ENCODE results near the gene PEMT.

Gene PEMT

GRCh38 chr17:17569691-17570090, 21.8 kb downstream of the PEMT start:
- TF ChIP-seq FOXP2 (optimal IDR thresholded peaks at IDR 0.05; ENCODE audit: control extremely low read depth, extremely low read length, insufficient read depth) = no peak
- TF ChIP-seq EZH2 (IDR thresholded peaks at IDR 0.05) = no peak
- TF ChIP-seq POLR2AphosphoS5 (IDR thresholded peaks at IDR 0.05; ENCODE audit: borderline replicate concordance, low read depth, low read length) = no peak
- H3K9me3 ChIP-seq (ENCODE audit: low read depth, low read length) = no peaks in the 10 kb centered on the region
- H3K27ac ChIP-seq = no peak overlapping the region
- H3K9ac ChIP-seq (ENCODE audit: insufficient read length) = no peak overlapping the region
- no peak for DNase-seq (ENCODE audit: low read depth, low spot score)
- no peak overlapping the region for H3K4me3 ChIP-seq
- H3K36me3 ChIP-seq (ENCODE audit: insufficient read depth, low read length) = no peaks in the 10 kb centered on the region

DNA sequence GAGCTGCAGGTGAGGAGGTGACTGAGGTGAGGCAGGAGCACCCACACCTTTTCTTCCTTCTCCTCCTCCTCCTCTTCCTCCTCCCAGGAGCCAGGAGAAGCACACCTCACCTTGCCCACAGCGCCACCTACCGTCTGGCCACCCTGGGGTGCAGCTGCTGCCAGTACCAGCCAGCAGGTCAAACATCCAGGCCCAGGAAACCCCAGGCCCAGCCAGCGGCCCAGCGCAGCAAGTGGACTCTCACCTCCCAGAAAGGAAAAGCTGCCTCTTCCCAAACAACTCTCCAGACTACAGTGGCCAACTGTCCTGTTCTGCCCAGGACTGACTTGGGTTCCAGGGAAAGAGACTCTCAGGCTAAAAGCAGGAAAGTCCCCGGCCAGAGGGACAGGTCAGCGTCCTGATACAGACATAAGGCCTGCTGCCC, 22.7 kb downstream of the PEMT start:
- no peaks in the 10 kb centered on the region for H3K36me3 ChIP-seq (ENCODE audit: insufficient read depth, low read length)
- no peak for TF ChIP-seq FOXP2 (optimal IDR thresholded peaks at IDR 0.05; ENCODE audit: control extremely low read depth, extremely low read length, insufficient read depth)
- TF ChIP-seq EZH2 (IDR thresholded peaks at IDR 0.05) = no peak
- TF ChIP-seq POLR2AphosphoS5 (IDR thresholded peaks at IDR 0.05; ENCODE audit: borderline replicate concordance, low read depth, low read length) = no peak
- no peak overlapping the region for H3K9ac ChIP-seq (ENCODE audit: insufficient read length)
- H3K4me3 ChIP-seq = no peak overlapping the region
- no peak overlapping the region for H3K27ac ChIP-seq
- DNase-seq (ENCODE audit: low read depth, low spot score) = no peak
- H3K9me3 ChIP-seq (ENCODE audit: low read depth, low read length) = no peaks in the 10 kb centered on the region

- Histone ChIP-seq H3K4me3 (no peak overlapping the region), H3K9me3 (ENCODE audit: low read depth, low read length) (no peaks in the 10 kb centered on the region), H3K36me3 (ENCODE audit: insufficient read depth, low read length) (no peaks in the 10 kb centered on the region), H3K27ac (no peak overlapping the region), H3K9ac (ENCODE audit: insufficient read length) (no peak overlapping the region)
- DNase-seq (ENCODE audit: low read depth, low spot score) = no peak
- TF ChIP-seq EZH2 (IDR thresholded peaks at IDR 0.05) = no peak
- no peak for TF ChIP-seq FOXP2 (optimal IDR thresholded peaks at IDR 0.05; ENCODE audit: control extremely low read depth, extremely low read length, insufficient read depth)
- no peak for TF ChIP-seq POLR2AphosphoS5 (IDR thresholded peaks at IDR 0.05; ENCODE audit: borderline replicate concordance, low read depth, low read length)
Measured at GRCh38 chr17:17567631-17568030, 23.9 kb downstream of the PEMT start.

DNA sequence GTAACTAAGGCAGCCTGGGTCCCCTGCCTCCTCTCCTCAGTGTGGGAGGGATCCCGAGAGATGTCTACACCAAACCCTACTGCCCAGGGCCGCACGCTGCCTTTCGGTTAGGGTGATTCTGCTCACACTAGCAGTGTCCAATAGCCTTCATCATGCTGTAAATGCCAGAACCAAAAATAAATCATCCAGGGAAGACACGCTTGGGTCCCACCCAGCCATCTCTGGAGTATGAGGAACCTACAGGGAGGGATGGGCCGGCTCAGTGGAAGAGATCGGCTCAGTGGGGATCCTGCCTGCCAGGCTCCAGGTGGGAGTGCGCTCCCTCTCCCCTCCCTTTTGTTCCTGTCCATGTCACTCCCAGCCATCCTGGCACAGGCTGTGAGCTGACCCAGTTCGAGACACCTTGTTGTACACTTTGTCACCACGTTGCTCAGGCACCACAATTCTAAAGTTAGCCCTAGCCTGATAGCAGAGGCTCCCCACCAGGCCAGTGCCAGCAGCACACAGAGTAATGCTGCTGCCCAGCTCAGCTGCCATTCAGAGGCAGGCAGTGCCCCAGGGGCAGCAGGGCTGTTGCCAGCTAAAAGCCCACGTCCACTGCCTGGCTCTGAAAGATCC, 24.5 kb downstream of the PEMT start:
- DNase-seq (ENCODE audit: low read depth, low spot score) = no peak
- Histone ChIP-seq H3K27ac (no peak overlapping the region), H3K9me3 (ENCODE audit: low read depth, low read length) (no peaks in the 10 kb centered on the region), H3K4me3 (no peak overlapping the region), H3K36me3 (ENCODE audit: insufficient read depth, low read length) (no peaks in the 10 kb centered on the region), H3K9ac (ENCODE audit: insufficient read length) (no peak overlapping the region)
- TF ChIP-seq POLR2AphosphoS5 (IDR thresholded peaks at IDR 0.05; ENCODE audit: borderline replicate concordance, low read depth, low read length) = no peak
- no peak for TF ChIP-seq FOXP2 (optimal IDR thresholded peaks at IDR 0.05; ENCODE audit: control extremely low read depth, extremely low read length, insufficient read depth)
- TF ChIP-seq EZH2 (IDR thresholded peaks at IDR 0.05) = no peak

- Histone ChIP-seq H3K9ac (ENCODE audit: insufficient read length) (no peak overlapping the region), H3K36me3 (ENCODE audit: insufficient read depth, low read length) (no peaks in the 10 kb centered on the region), H3K4me3 (no peak overlapping the region), H3K9me3 (ENCODE audit: low read depth, low read length) (no peaks in the 10 kb centered on the region), H3K27ac (no peak overlapping the region)
- no peak for DNase-seq (ENCODE audit: low read depth, low spot score)
- TF ChIP-seq FOXP2 (optimal IDR thresholded peaks at IDR 0.05; ENCODE audit: control extremely low read depth, extremely low read length, insufficient read depth) (no peak), EZH2 (IDR thresholded peaks at IDR 0.05) (no peak), POLR2AphosphoS5 (IDR thresholded peaks at IDR 0.05; ENCODE audit: borderline replicate concordance, low read depth, low read length) (no peak)
Measured at GRCh38 chr17:17565471-17566339, 25.8 kb downstream of the PEMT start.

DNA sequence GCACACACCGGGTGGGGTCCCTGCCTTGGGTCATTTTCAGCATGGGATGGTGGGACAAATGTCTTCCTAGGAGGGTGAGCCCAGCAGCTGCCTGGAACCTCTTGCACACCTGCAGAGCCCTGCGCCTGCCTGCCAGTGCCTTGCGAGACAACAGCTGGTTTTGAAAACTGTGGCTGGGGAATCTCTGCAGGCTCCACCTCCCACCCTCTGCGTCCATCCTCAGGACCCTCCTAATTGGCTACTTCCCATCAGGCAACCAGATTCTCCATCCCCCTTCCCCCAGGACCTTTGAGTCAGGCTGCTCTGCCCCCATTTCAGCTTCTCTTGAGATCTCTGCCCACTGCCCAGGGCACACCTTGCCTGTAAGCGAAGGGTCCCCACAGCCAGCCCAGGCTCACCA, 26.6 kb downstream of the PEMT start:
- no peak for TF ChIP-seq POLR2AphosphoS5 (IDR thresholded peaks at IDR 0.05; ENCODE audit: borderline replicate concordance, low read depth, low read length)
- TF ChIP-seq FOXP2 (optimal IDR thresholded peaks at IDR 0.05; ENCODE audit: control extremely low read depth, extremely low read length, insufficient read depth) = no peak
- no peak for TF ChIP-seq EZH2 (IDR thresholded peaks at IDR 0.05)
- no peak overlapping the region for H3K27ac ChIP-seq
- H3K9me3 ChIP-seq (ENCODE audit: low read depth, low read length) = no peaks in the 10 kb centered on the region
- H3K9ac ChIP-seq (ENCODE audit: insufficient read length) = no peak overlapping the region
- no peak overlapping the region for H3K4me3 ChIP-seq
- no peak for DNase-seq (ENCODE audit: low read depth, low spot score)
- H3K36me3 ChIP-seq (ENCODE audit: insufficient read depth, low read length) = no peaks in the 10 kb centered on the region

DNA sequence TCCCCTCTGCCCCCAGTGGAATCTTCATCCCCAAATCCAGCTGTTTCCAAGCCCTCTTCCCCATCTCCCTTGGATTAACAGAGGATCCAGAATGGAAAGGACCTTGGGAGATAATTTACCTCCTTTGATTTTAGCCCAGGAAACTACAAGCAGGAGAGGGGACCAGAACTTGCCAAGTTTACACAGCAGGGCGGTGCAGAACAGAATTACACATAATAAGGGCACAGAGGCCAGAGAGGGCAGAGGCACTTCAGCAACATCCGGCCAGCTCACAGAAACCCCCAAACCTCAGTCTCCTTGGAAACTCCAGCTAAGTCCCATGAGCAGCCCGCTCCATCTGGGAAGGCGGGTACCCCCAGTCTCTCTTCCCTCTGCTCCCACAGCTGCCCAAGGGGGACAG, 27.2 kb downstream of the PEMT start:
- no peak overlapping the region for H3K9ac ChIP-seq (ENCODE audit: insufficient read length)

DNA sequence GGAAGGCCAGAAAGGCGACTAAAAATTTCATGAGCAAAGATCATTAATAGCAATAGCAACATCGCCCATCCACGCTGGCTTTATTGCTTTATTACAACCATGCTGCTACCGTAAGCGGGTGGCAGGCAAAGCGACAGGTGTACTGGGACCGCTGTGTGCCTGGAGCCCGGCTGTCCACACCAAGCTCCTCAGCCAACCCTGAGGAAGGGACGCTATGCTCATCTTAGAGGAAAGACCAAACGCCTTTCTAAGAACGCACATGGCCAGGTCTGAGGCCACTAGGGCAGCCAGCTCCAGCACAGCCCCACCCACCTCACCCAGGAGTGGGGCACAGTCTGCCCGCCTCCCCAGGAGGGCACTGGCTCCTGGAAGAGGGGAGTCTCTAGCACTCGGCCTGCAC, 28.0 kb downstream of the PEMT start:
- Histone ChIP-seq H3K9ac (ENCODE audit: insufficient read length) (no peak overlapping the region), H3K27ac (no peak overlapping the region), H3K36me3 (ENCODE audit: insufficient read depth, low read length) (no peaks in the 10 kb centered on the region), H3K9me3 (ENCODE audit: low read depth, low read length) (no peaks in the 10 kb centered on the region), H3K4me3 (no peak overlapping the region)
- DNase-seq (ENCODE audit: low read depth, low spot score) = no peak
- TF ChIP-seq EZH2 (IDR thresholded peaks at IDR 0.05) = no peak
- no peak for TF ChIP-seq POLR2AphosphoS5 (IDR thresholded peaks at IDR 0.05; ENCODE audit: borderline replicate concordance, low read depth, low read length)
- no peak for TF ChIP-seq FOXP2 (optimal IDR thresholded peaks at IDR 0.05; ENCODE audit: control extremely low read depth, extremely low read length, insufficient read depth)

More for the DNA sequence above, 27.2 kb downstream of the PEMT start:
- Histone ChIP-seq H3K9me3 (ENCODE audit: low read depth, low read length) (no peaks in the 10 kb centered on the region), H3K4me3 (no peak overlapping the region), H3K27ac (no peak overlapping the region), H3K36me3 (ENCODE audit: insufficient read depth, low read length) (no peaks in the 10 kb centered on the region)
- no peak for TF ChIP-seq POLR2AphosphoS5 (IDR thresholded peaks at IDR 0.05; ENCODE audit: borderline replicate concordance, low read depth, low read length)
- TF ChIP-seq EZH2 (IDR thresholded peaks at IDR 0.05) = no peak
- TF ChIP-seq FOXP2 (optimal IDR thresholded peaks at IDR 0.05; ENCODE audit: control extremely low read depth, extremely low read length, insufficient read depth) = no peak
- no peak for DNase-seq (ENCODE audit: low read depth, low spot score)

Measured in SK-N-MC (cell line).